H1 (cell line): ENCODE results near the gene ZNF613. TPM values are rescaled to one million over a fixed set of nuclear protein-coding genes. Genes with fewer than 3 reads are reported as not detected.
"Not testable (repeated sequence)": the region's sequence is repeated elsewhere in the genome, so short reads cannot be mapped to it uniquely, and the experiment has no call there.

Source experiments
- CTCF ChIA-PET: fragments of 300-600 bp; sonication (Branson Sonifier 250); formaldehyde crosslinking; loops from one replicate; lab custom pipeline; 2021; ENCODE audit not compliant: partially characterized antibody; lab: Charles Lee
- POLR2A ChIA-PET: fragments of 300-600 bp; sonication (Branson Sonifier 250); formaldehyde crosslinking; loops from one replicate; lab custom pipeline; 2021; ENCODE audit warnings: inconsistent platforms; ENCODE audit not compliant: partially characterized antibody; lab: Charles Lee
- DNase-seq, 2 experiments: peaks; one replicate each; pipeline versions ENCODE4 v3.0.0 to v3.0.0-alpha.2; 2010 to 2022; ENCODE audit warnings: low spot score in 2 of 2, low read depth in 1 of 2, mixed read lengths in 1 of 2
- FAIRE-seq: peaks from 2 replicates; lab custom pipeline; 2011; peaks lifted over from hg19 to GRCh38; lab: Jason Lieb, UNC
- H2AFZ ChIP-seq: 2 replicates; pipeline ENCODE4 v1.8.1; 2012; ENCODE audit warnings: low read length, inconsistent platforms
- H2AK5ac ChIP-seq: 2 replicates; pipeline ENCODE4 v1.6.1; 2013; ENCODE audit warnings: low read depth, low read length
- H2BK120ac ChIP-seq: replicated peaks from 2 replicates; pipeline ENCODE3; 2013; ENCODE audit warnings: low read depth, low read length, inconsistent platforms
- H2BK12ac ChIP-seq: 2 replicates; pipeline ENCODE4 v1.6.1; 2013; ENCODE audit warnings: low read depth, low read length
- H2BK15ac ChIP-seq: 2 replicates; pipeline ENCODE4 v1.6.1; 2013; ENCODE audit warnings: low read length
- H2BK20ac ChIP-seq: 2 replicates; pipeline ENCODE4 v1.6.1; 2013; ENCODE audit warnings: low read length
- H2BK5ac ChIP-seq: 2 replicates; pipeline ENCODE4 v1.6.1; 2013; ENCODE audit warnings: low read depth, low read length
- H3K14ac ChIP-seq: 2 replicates; pipeline ENCODE4 v1.6.1; 2013; ENCODE audit warnings: inconsistent platforms; ENCODE audit not compliant: insufficient read length
- H3K18ac ChIP-seq: 2 replicates; pipeline ENCODE4 v1.6.1; 2013; ENCODE audit warnings: low read length; ENCODE audit errors: extremely low read depth
- H3K23ac ChIP-seq: 2 replicates; pipeline ENCODE4 v1.6.1; 2013; ENCODE audit warnings: inconsistent platforms; ENCODE audit not compliant: insufficient read length
- H3K23me2 ChIP-seq: 2 replicates; pipeline ENCODE4 v1.6.1; 2013; ENCODE audit warnings: low read depth, low read length
- H3K27ac ChIP-seq: 2 replicates; pipeline ENCODE4 v1.6.1; 2011; ENCODE audit warnings: low read depth, low read length, inconsistent platforms
- H3K27me3 ChIP-seq, 4 experiments: replicated peaks in 1 of 4; 1 replicate in 1 of 4; 2 replicates in 3 of 4; pipeline versions ENCODE4 v1.6.1 to v1.8.1; 2011 to 2013; ENCODE audit warnings: low read length in 3 of 4, mild to moderate bottlenecking in 3 of 4, inconsistent platforms in 2 of 4, mixed read lengths in 2 of 4, moderate library complexity in 1 of 4; ENCODE audit not compliant: control insufficient read depth in 3 of 4, insufficient read depth in 3 of 4; ENCODE audit errors: extremely low read depth in 1 of 4
- H3K36me3 ChIP-seq, 4 experiments: 2 replicates each; pipeline versions ENCODE4 v1.6.1 to v1.8.1; 2011 to 2013; ENCODE audit warnings: mild to moderate bottlenecking in 4 of 4, low read length in 3 of 4, moderate library complexity in 2 of 4, control low read depth in 1 of 4, inconsistent platforms in 1 of 4; ENCODE audit not compliant: insufficient read depth in 4 of 4, control insufficient read depth in 2 of 4
- H3K4ac ChIP-seq: replicated peaks from 2 replicates; pipeline ENCODE3; 2013; ENCODE audit warnings: low read length, low read depth, mixed read lengths, inconsistent platforms; ENCODE audit not compliant: insufficient read length
- H3K4me1 ChIP-seq, 4 experiments: replicated peaks in 1 of 4; 1 replicate in 1 of 4; 2 replicates in 3 of 4; pipeline versions ENCODE4 v1.6.1 to v1.8.1; 2011 to 2013; ENCODE audit warnings: low read length in 3 of 4, inconsistent platforms in 2 of 4, mixed read lengths in 1 of 4; ENCODE audit not compliant: insufficient read depth in 4 of 4, control insufficient read depth in 3 of 4
- H3K4me2 ChIP-seq, 2 experiments: 2 replicates each; pipeline versions ENCODE4 v1.6.1 to v1.8.1; 2011 to 2013; ENCODE audit warnings: low read depth in 2 of 2, low read length in 2 of 2, control low read depth in 1 of 2, inconsistent platforms in 1 of 2, mild to moderate bottlenecking in 1 of 2; ENCODE audit not compliant: insufficient read depth in 1 of 2
- H3K4me3 ChIP-seq, 4 experiments: fragments of 200-600, 300-600 bp in 1 of 4; sonication (generic), shearing (Covaris generic), sonication (Bioruptor Twin) in 1 of 4; 2 replicates each; pipeline versions ENCODE4 v1.5.1 to v1.8.1; 2011 to 2016; ENCODE audit warnings: low read length in 4 of 4, low read depth in 3 of 4, control low read depth in 2 of 4, inconsistent platforms in 2 of 4, mild to moderate bottlenecking in 2 of 4, mixed read lengths in 1 of 4, moderate library complexity in 1 of 4; ENCODE audit not compliant: insufficient read depth in 2 of 4; ENCODE audit errors: extremely low read depth in 1 of 4
- H3K56ac ChIP-seq: replicated peaks from 2 replicates; pipeline ENCODE3; 2013; ENCODE audit warnings: low read depth, mild to moderate bottlenecking, mixed read lengths, low read length, inconsistent platforms; ENCODE audit not compliant: insufficient read length
- H3K79me1 ChIP-seq: 2 replicates; pipeline ENCODE4 v1.6.1; 2013; ENCODE audit warnings: low read depth, low read length, control low read depth
- H3K79me2 ChIP-seq, 2 experiments: 2 replicates each; pipeline versions ENCODE4 v1.6.1 to v1.8.1; 2012 to 2013; ENCODE audit warnings: low read length in 2 of 2, mild to moderate bottlenecking in 2 of 2, inconsistent platforms in 1 of 2; ENCODE audit not compliant: insufficient read depth in 2 of 2, control insufficient read depth in 1 of 2
- H3K9ac ChIP-seq, 4 experiments: replicated peaks in 1 of 4; 1 replicate in 1 of 4; 2 replicates in 3 of 4; pipeline versions ENCODE4 v1.6.1 to v1.8.1; 2011 to 2013; ENCODE audit warnings: low read depth in 3 of 4, low read length in 3 of 4, control low read depth in 2 of 4, mild to moderate bottlenecking in 2 of 4, moderate library complexity in 2 of 4, inconsistent platforms in 1 of 4; ENCODE audit errors: extremely low read depth in 1 of 4
- H3K9me3 ChIP-seq, 2 experiments: 2 replicates each; pipeline versions ENCODE4 v1.6.1 to v1.8.1; 2012 to 2013; ENCODE audit warnings: mild to moderate bottlenecking in 2 of 2, moderate library complexity in 2 of 2, control low read depth in 1 of 2, inconsistent platforms in 1 of 2, low read depth in 1 of 2, low read length in 1 of 2, mixed read lengths in 1 of 2; ENCODE audit not compliant: insufficient read depth in 2 of 2
- H4K20me1 ChIP-seq, 2 experiments: replicated peaks in 1 of 2; 2 replicates each; pipeline versions ENCODE3 to v1.8.1; 2011 to 2013; ENCODE audit warnings: inconsistent platforms in 2 of 2, low read length in 2 of 2, mild to moderate bottlenecking in 1 of 2; ENCODE audit not compliant: insufficient read depth in 2 of 2, control insufficient read depth in 1 of 2
- H4K5ac ChIP-seq: 2 replicates; pipeline ENCODE4 v1.6.1; 2013; ENCODE audit warnings: low read length, low read depth, mixed read lengths, inconsistent platforms; ENCODE audit not compliant: insufficient read length
- H4K8ac ChIP-seq: 2 replicates; pipeline ENCODE4 v1.8.0; 2013; ENCODE audit warnings: mild to moderate bottlenecking, moderate library complexity, low read length, inconsistent platforms; ENCODE audit not compliant: insufficient read depth; ENCODE audit errors: extremely low read depth
- H4K91ac ChIP-seq: replicated peaks from 2 replicates; pipeline ENCODE3; 2013; ENCODE audit warnings: low read length, mixed read lengths, inconsistent platforms; ENCODE audit not compliant: insufficient read length
- NANOG ChIP-seq: IDR thresholded peaks from 2 replicates; pipeline ENCODE4 v1.6.1; 2011; ENCODE audit warnings: low read length, low read depth, mild to moderate bottlenecking, inconsistent platforms; ENCODE audit not compliant: insufficient read depth, poor library complexity, severe bottlenecking
- POLR2A ChIP-seq, 2 experiments: IDR thresholded peaks; 1 replicate in 1 of 2; 2 replicates in 1 of 2; pipeline ENCODE4 v1.6.1; 2011; ENCODE audit warnings: low read depth in 2 of 2, low read length in 2 of 2, mild to moderate bottlenecking in 2 of 2; ENCODE audit errors: control extremely low read depth in 1 of 2
- POLR2AphosphoS5 ChIP-seq: IDR thresholded peaks from 2 replicates; pipeline ENCODE4 v1.6.1; 2011; ENCODE audit warnings: low read depth, low read length
- SP1 ChIP-seq: IDR thresholded peaks from 2 replicates; pipeline ENCODE4 v1.6.1; 2011; ENCODE audit warnings: low read depth, low read length
- WGBS, 2 experiments: shearing (Covaris generic) in 1 of 2; methylation state at CpG; one replicate each; pipeline versions ENCODE4 v1.1.6 to v1.1.7; 2013 to 2015; ENCODE audit warnings: low lambda C conversion rate in 2 of 2, mixed read lengths in 2 of 2, inconsistent platforms in 1 of 2, low coverage in 1 of 2, missing lambda C conversion rate in 1 of 2; ENCODE audit not compliant: insufficient replicate concordance in 2 of 2, insufficient coverage in 1 of 2, insufficient read length in 1 of 2; ENCODE audit errors: extremely low coverage in 1 of 2, missing lambda C conversion rate in 1 of 2; 5-methylcytosine and 5-hydroxymethylcytosine counted together
- polyA plus RNA-seq, 7 experiments: library from polyadenylated mRNA; depleted of rRNA in 3 of 7; stranded (reverse) in 5 of 7; unstranded in 2 of 7; fragments of >200 nt in 5 of 7; fragments of 200-250 nt in 2 of 7; gene quantifications; 1 replicate in 5 of 7; 2 replicates in 1 of 7; 4 replicates in 1 of 7; pipeline versions ENCODE4 v1.2.1 to v1.2.3, GENCODE V29; 2011 to 2013; ENCODE audit warnings: missing spikeins in 2 of 7, mixed read lengths in 2 of 7
- total RNA-seq: library from RNA; stranded (reverse); fragmentation: NEBNext Ultra II Directional; extraction: Animal tissue kit (Norgen Biotek cat#: 25700); gene quantifications from 2 replicates; pipeline ENCODE4 v1.2.1, GENCODE V29; 2021

The ZNF613 gene
- total and polyA plus RNA-seq, 2 of the 8 experiments (the other 6 are each of a cell fraction or from before 2014, with no cell fraction given): 4.7 to 14.2 TPM

DNA sequence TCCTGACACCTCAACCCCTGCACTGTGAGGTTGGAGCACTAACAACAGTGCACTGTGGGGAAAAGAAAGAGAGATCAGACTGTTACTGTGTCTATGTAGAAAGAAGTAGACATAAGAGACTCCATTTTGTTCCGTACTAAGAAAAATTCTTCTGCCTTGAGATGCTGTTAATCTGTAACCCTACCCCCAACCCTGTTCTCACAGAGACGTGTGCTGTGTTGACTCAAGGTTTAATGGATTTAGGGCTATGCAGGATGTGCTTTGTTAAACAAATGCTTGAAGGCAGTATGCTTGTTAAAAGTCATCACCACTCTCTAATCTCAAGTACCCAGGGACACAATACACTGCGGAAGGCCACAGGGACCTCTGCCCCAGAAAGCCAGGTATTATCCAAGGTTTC is 21.6 kb upstream of the ZNF613 start:
- Histone ChIP-seq H4K5ac (peak overlapping the region; percentile 97), H4K91ac (peak overlapping the region; percentile 100), H2BK15ac (peak overlapping the region; percentile 12; the same call in 1 of the 2 replicates), H3K79me2 (peaks cover 40 to 44% of the 10 kb centered on the region in 2 experiments), H3K18ac (peak overlapping the region; percentile 76), H2BK12ac (peak overlapping the region; percentile 99), H3K27ac (peak overlapping the region; percentile 93), H3K36me3 (peaks cover 5 to 27% (median 18%) of the 10 kb centered on the region in 4 experiments; a peak in 7 of 8 replicates), H2AK5ac (peak overlapping the region; percentile 96; the same call in 1 of the 2 replicates), H3K9me3 (peaks cover 21 to 27% of the 10 kb centered on the region in 2 experiments), H2BK20ac (peak overlapping the region; percentile 87; the same call in 1 of the 2 replicates), H3K9ac (peak overlapping the region in 3 of 4 experiments; percentile 6 to 87 (median 55); a peak in 6 of 7 replicates), H2BK5ac (peak overlapping the region; percentile 97), H2BK120ac (peak overlapping the region; percentile 100), H3K4me3 (peak overlapping the region in 3 of 4 experiments; percentile 34 to 98 (median 93); a peak in 4 of 8 replicates), H3K14ac (peak overlapping the region; percentile 54), H3K4ac (peak overlapping the region; percentile 100), H3K4me2 (peak overlapping the region; percentile 82 to 94), H3K56ac (peak overlapping the region; percentile 90), H3K4me1 (peaks cover 4 to 19% (median 11%) of the 10 kb centered on the region in 4 experiments)
- peak in 1 of 2 experiments; percentile 47 for DNase-seq
- FAIRE-seq, CTCF ChIA-PET, H3K79me1 ChIP-seq, H3K23ac ChIP-seq, H4K20me1 ChIP-seq, H4K8ac ChIP-seq, H3K23me2 ChIP-seq, H2AFZ ChIP-seq, H3K27me3 ChIP-seq: not testable (repeated sequence)
- POLR2A ChIA-PET: interaction anchor here (1.0 to 1.1 kb wide), 4 partner anchors 10 to 36 kb away, joined by 3 to 6 read pairs (median 4); no protein-coding TSS in a partner anchor
- TF ChIP-seq NANOG: peak; percentile 31
- peak; percentile 32; the same call in 1 of the 2 replicates for TF ChIP-seq POLR2AphosphoS5
- TF ChIP-seq SP1: 0 out of 2 replicates have a peak, but pooled peaks have one; percentile 5
- TF ChIP-seq POLR2A (IDR thresholded peaks at IDR 0.05; ENCODE audit: control extremely low read depth in 1 of 2, low read depth in 2 of 2, low read length in 2 of 2): 0 out of 3 replicates have a peak, but pooled peaks of 1 of the 2 experiments have one; percentile 47
- 16% methylated on average over 3 of the region's 3 CpGs; no CpG with 5 or more reads in 1 of the 2 experiments for WGBS, 2 experiments
